Glomerular visceral epithelial cell (primary cell): Measurements from ENCODE around the gene SCAF4.
"Not testable (repeated sequence)": the region's sequence is repeated elsewhere in the genome, so short reads cannot be mapped to it uniquely, and the experiment has no call there.

Experiments used
- DNase-seq: peaks from one replicate; pipeline ENCODE4 v3.0.0-alpha.2; 2016; ENCODE audit errors: extremely low spot score

The SCAF4 gene

DNA sequence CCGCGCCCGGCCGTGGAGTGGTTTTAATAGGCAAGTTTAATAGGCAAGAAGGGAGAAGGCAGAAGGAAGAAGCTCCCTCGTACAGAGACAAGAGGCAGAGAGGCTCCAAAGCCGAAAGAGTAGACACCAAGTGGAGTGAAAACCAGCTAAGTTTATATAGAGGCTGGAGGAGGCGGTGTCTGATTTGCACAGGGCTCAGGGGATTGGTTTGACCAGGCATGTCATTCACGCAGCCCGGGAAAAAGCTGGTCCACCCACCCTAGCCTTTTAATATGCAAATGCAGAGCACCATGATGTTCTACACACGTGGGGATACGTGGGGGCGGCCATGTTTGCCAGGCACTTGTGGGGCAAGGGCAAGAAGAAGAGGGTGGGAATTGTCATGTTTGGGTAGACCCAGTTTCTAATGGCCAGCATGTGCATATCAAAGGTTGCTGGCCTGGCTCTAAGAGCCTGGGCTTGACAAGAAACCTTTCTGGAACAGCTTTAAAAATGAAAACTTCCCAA lies 90.4 kb downstream of the SCAF4 start:
- no peak for DNase-seq

- no peak for DNase-seq
Observed at GRCh38 chr21:31636874-31637273, 95.0 kb downstream of the SCAF4 start.

- DNase-seq: no peak
Observed at GRCh38 chr21:31634993-31635392, 96.9 kb downstream of the SCAF4 start.

- not testable (repeated sequence) for DNase-seq
Observed at GRCh38 chr21:31631881-31632280, 100.0 kb downstream of the SCAF4 start.

- peak; percentile 81 for DNase-seq
Observed at GRCh38 chr21:31629972-31630711, 101.8 kb downstream of the SCAF4 start.

GRCh38 chr21:31624961-31625491 lies 106.9 kb downstream of the SCAF4 start:
- no peak for DNase-seq

GRCh38 chr21:31624181-31624580 lies 107.7 kb downstream of the SCAF4 start:
- DNase-seq: no peak

- no peak for DNase-seq
Observed at GRCh38 chr21:31623664-31624063, 108.3 kb downstream of the SCAF4 start.

GRCh38 chr21:31622397-31622796 lies 109.5 kb downstream of the SCAF4 start:
- DNase-seq: no peak
